Embryonic facial prominence (tissue), 1 donor: Measurements from ENCODE around the gene CDC42BPB.

Source experiments
- DNase-seq: peaks from one replicate; pipeline ENCODE4 v3.0.0-alpha.2; 2016; ENCODE audit errors: extremely low spot score

Gene CDC42BPB

GRCh38 chr14:103057372-103058163 is at the start of gene CDC42BPB:
TSS of gene CDC42BPB (minus strand) at chr14:103057549. CDS start at chr14:103057173, 376 bp downstream.
- DNase-seq = peak; percentile 75

GRCh38 chr14:103105580-103106150 is 48.3 kb upstream of the CDC42BPB start:
- DNase-seq = no peak

GRCh38 chr14:103104654-103105452 is 47.5 kb upstream of the CDC42BPB start:
- no peak for DNase-seq

GRCh38 chr14:103104389-103104653 is 47.0 kb upstream of the CDC42BPB start:
- DNase-seq = no peak

GRCh38 chr14:103103461-103104388 is 46.4 kb upstream of the CDC42BPB start:
- DNase-seq = no peak

DNA sequence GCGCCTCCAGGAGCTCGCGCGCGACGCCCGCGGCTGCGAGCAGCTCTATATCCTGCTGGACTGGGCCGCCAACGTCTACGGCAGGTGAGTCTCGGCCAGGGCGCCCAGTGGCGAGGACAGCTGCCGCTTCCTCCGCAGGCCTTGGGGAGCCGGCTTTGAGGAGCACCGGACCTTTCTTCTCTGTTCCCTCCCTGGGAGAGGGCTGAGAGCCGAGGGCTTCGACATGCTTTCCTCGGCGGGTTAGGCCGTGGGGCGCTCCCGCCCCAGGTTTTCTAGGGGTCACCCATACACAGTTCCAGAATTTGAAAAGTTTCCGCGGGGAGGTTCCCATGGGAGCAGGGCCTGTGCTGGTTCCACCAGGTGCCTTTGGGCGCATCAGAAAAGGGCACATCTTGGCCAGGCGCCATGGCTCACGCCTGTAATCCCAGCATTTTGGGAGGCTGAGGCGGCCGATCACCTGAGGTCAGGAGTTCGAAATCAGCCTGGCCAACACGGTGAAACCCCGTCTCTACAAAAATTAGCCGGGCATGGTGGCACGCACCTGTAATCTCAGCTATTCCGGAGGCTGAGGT is 45.4 kb upstream of the CDC42BPB start:
- no peak for DNase-seq

GRCh38 chr14:103101963-103102688 is 44.8 kb upstream of the CDC42BPB start:
- DNase-seq = no peak

DNA sequence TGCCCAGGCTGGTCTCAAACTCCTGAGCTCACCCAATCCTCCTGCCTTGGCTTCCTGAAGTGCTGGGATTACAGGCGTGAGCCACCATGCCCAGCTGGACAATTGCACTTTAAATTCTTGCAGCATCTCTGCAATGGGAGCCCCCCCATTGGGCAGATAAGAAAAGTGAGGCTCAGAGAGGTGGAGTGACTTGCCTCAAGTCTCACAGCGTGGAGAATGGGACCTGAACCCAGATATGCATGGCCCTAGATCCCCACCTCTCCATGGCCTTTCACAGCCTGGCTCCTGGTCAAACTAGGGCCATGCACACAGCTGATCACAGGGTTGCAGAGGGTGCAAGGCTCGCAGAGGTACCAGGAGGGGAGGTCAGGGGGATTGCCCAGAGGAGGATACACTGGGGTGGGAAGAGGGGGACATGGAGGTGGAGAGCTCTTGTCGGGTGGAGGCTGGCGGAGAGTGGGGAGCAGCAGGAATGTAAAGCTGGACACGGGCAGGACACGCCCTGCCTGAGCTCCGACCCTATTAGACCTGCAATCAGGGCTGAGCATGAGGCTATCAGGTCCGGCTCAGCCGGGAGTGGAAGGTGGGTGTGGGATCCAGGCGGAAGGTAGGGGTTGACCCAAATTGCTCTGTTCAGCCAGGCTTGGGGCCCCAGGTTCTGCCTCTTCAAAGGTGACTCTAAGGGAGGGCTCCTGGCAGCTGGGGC is 44.1 kb upstream of the CDC42BPB start:
- DNase-seq = no peak

DNA sequence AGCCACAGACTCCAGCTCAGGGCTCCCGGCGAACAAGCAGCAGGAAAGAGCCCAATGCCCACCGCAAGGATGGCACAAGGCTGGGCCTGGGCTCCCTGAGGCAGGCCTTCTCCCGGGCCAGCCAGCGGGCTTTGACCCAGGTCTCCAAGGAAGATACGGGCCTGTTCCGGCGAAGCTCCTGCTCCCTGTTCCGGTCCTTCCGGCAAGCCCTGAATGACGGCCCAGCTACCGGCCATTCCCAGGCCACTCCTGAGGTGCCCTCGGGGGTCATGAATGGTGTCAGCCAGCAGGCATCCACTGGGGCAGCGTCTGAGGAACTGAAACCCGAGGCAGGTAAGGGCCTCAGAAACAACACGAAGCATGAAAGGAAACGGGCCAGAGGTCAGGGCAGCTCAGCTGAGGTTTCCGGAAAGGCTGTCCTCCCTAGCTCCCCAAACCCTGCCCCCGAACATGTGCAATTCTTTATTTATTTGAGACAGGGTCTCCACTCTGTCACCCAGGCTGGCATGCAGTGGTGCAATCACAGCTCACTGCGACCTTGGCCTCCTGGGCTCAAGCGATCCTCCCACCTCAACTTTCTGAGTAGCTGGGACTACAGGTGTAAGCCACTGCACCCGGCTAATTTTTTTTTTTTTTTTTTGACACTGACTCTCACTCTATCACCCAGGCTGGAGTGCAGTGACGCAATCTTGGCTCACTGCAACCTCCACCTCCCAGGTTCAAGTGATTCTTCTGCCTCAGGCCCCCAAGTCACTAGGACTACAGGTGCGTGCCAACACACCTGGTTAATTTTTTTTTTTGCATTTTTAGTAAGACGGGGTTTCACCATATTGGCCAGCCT is 43.2 kb upstream of the CDC42BPB start:
- DNase-seq = no peak

DNA sequence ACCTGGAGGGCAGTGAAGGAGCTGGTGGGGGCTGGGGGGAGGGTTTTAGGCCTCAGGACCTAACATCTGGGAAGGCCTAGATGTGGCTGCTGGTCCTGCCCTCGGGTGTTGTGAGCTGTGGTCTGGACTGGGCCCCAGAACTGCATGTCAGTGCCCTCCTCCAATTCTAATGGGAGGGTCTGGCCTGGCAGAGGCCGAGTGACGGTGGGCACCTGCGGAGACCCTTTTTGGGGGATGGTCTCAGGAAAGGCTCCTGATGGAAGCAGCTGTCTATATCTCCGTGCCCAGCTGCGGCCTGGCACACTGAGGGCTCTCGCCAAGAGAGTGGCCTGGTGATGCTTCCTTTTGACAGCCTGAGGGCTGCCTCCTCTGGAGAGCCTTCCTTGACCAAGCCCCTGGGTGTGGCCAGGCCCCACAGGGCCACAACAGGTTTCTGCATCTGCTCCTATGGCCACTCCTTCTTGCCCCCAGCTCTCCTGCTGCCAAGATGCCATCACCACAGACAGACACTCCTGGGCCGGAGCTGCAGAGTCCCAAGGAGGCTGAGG is 42.5 kb upstream of the CDC42BPB start:
- DNase-seq = no peak

- DNase-seq = no peak
Measured at GRCh38 chr14:103099081-103099732, 41.9 kb upstream of the CDC42BPB start.

- DNase-seq = no peak
Measured at GRCh38 chr14:103097994-103098957, 40.9 kb upstream of the CDC42BPB start.

DNA sequence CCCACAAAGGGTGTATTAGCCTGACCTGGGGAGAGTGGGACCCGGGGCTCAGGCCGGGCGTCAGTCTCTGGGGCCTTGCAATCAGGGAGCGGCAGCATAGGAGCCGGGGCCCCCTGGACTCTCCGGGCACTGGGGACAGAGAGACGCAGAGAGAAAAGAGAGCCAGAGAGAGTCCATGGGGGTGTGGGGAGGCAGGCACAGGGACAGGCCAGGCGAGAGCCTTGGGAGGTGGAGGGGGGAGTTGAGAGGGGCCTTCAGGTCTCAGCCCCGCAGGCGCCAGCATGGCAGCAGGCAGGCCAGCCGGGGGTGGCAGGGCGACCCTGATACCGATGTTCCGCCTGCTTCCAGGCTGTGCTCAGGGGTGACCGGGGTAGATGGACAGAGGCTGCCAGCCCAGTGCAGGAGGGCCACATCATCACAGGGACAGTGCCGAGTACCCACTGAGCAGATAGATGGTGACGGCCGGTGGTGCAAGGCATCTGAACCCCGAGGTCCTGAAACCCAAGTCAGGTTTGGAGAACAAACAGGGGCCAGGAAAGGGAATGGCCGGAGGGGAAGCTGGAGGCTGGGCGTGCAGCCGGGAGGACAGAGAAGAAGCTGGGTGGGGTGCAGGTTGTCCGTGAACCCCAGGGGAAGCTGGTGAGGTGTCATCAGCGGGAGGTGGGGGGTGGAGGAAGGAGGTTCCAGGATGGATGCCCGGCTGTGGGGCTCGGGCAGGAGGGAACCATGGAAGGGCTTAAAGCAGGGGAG is 40.1 kb upstream of the CDC42BPB start:
- no peak for DNase-seq

DNA sequence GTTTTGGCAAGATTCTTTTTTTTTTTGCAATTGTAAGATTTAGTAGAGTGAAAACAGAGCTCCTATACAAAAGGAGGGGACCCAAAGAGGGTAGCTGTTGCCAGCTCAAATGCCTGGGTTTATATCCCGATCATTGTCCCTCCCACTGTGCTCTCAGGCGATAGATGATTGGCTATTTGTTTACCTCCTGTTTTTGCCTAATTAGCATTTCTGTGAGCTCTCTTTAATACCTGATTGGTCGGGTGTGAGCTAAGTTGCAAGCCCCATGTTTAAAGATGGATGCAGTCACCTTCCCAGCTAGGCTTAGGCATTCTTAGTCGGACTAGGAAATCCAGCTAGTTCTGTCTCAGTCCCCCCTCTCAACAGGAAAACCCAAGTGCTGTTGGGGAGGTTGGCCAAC is 39.0 kb upstream of the CDC42BPB start:
- DNase-seq = no peak

DNA sequence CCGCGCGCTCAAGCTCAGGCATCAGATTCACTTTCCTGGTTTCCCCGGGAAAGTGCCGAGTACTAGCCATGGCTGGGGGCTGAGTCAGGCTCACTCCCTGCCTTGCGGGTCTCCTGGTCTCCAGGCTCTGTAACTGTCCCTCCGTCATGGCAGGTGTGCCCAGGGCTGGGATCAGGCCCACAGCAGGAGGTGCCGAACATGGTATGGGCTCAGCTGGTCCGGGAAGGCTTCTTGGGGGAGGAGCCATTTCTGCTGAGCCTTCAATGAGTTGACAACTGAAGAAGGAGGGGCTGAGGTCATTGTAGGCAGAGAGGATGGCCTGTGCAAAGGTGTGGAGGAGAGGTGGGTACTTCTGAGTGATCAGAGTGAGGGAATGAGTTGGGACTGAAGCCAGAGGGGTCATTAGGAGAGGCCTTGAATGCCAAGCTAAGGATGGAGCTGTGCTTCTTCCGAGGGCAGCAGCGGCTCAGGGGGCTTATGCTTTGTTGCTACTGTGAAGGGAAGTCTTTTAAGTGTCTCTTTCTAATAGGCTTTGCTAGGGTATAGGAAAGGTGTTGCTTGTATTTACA is 37.9 kb upstream of the CDC42BPB start:
- DNase-seq = no peak
